OCI-LY3 (cell line): ENCODE data around the gene PPDPF.
A peak's percentile ranks its signal among the peaks of the same experiment; 100 is the strongest.

ENCODE experiments used
- H2AFZ ChIP-seq: fragments of 200-600, 300-600 bp; shearing (Covaris generic); 2 replicates; pipeline ENCODE4 v1.6.0; 2014; ENCODE audit warnings: antibody characterized with exemption, low read depth, low read length
- H3K27ac ChIP-seq: fragments of 200-600, 300-600 bp; sonication (generic); 2 replicates; pipeline ENCODE4 v1.5.1; 2014; ENCODE audit warnings: mild to moderate bottlenecking, low read length, moderate library complexity, mixed read lengths
- H3K27me3 ChIP-seq: fragments of 200-600, 300-600 bp; sonication (generic); 2 replicates; pipeline ENCODE4 v1.6.1; 2014; ENCODE audit warnings: low read depth, low read length, mixed read lengths
- H3K36me3 ChIP-seq: fragments of 200-600, 300-600 bp; sonication (generic); replicated peaks from 2 replicates; pipeline ENCODE3; 2014; ENCODE audit warnings: low read depth, low read length, mixed read lengths
- H3K4me1 ChIP-seq: fragments of 300-600, 200-600 bp; sonication (generic); 2 replicates; pipeline ENCODE4 v1.6.1; 2014; ENCODE audit warnings: low read length, mixed read lengths
- H3K4me2 ChIP-seq: fragments of 200-600, 300-600 bp; sonication (generic); 2 replicates; pipeline ENCODE4 v1.6.1; 2014; ENCODE audit warnings: low read length, mixed read lengths
- H3K4me3 ChIP-seq: fragments of 300-600, 200-600 bp; sonication (generic); 2 replicates; pipeline ENCODE4 v1.5.1; 2014; ENCODE audit warnings: antibody characterized with exemption, mild to moderate bottlenecking, low read length, moderate library complexity
- H3K79me2 ChIP-seq: fragments of 300-600, 200-600 bp; shearing (Covaris generic); 2 replicates; pipeline ENCODE4 v1.6.1; 2014; ENCODE audit warnings: mild to moderate bottlenecking, low read length, mixed read lengths
- H3K9ac ChIP-seq: fragments of 300-600, 200-600 bp; shearing (Covaris generic); 2 replicates; pipeline ENCODE4 v1.6.0; 2014; ENCODE audit warnings: mild to moderate bottlenecking, low read length, moderate library complexity
- H3K9me3 ChIP-seq: fragments of 200-600, 300-600 bp; shearing (Covaris generic); 2 replicates; pipeline ENCODE4 v1.6.1; 2014; ENCODE audit warnings: low read length, mixed read lengths; ENCODE audit not compliant: insufficient read depth
- H4K20me1 ChIP-seq: fragments of 200-600, 300-600 bp; sonication (generic); 2 replicates; pipeline ENCODE4 v1.6.1; 2016; ENCODE audit warnings: low read length, mixed read lengths; ENCODE audit not compliant: insufficient read depth
- CTCF ChIP-seq: fragments of 200-600, 300-600 bp; sonication (generic); IDR thresholded peaks from 2 replicates; pipeline ENCODE4 v1.5.1; 2014; ENCODE audit warnings: antibody characterized with exemption, low read length, low read depth
- EZH2phosphoT487 ChIP-seq: fragments of 200-600 bp; shearing (Covaris generic); IDR thresholded peaks from 2 replicates; pipeline ENCODE4 v1.6.1; 2018; ENCODE audit warnings: antibody characterized with exemption, mixed run types, low read depth

The PPDPF gene

GRCh38 chr20:63537525-63538203 lies 17.1 kb downstream of the PPDPF start:
- peak overlapping the region; percentile 75 for H3K27ac ChIP-seq
- H3K9ac ChIP-seq: peak overlapping the region; percentile 81
- H3K27me3 ChIP-seq: no peaks in the 10 kb centered on the region
- H3K4me2 ChIP-seq: peak overlapping the region; percentile 90
- no peaks in the 10 kb centered on the region for H4K20me1 ChIP-seq
- H3K4me1 ChIP-seq: peaks cover 24% of the 10 kb centered on the region
- no peaks in the 10 kb centered on the region for H3K79me2 ChIP-seq
- H3K9me3 ChIP-seq: no peaks in the 10 kb centered on the region
- H3K4me3 ChIP-seq: peak overlapping the region; percentile 84
- no peaks in the 10 kb centered on the region for H3K36me3 ChIP-seq
- 0 out of 2 replicates have a peak overlapping the region, but pooled peaks have one; percentile 37 for H2AFZ ChIP-seq
- TF ChIP-seq EZH2phosphoT487 (no peak), CTCF (peak; percentile 81)

- H3K4me1 ChIP-seq: peaks cover 30% of the 10 kb centered on the region
These were observed 17.9 kb downstream of the PPDPF start for GRCh38 chr20:63538204-63539091.

GRCh38 chr20:63539092-63539430 lies 18.5 kb downstream of the PPDPF start:
- no peaks in the 10 kb centered on the region for H3K36me3 ChIP-seq
- no peak overlapping the region for H3K27ac ChIP-seq
- peaks cover 30% of the 10 kb centered on the region for H3K4me1 ChIP-seq
- TF ChIP-seq EZH2phosphoT487: no peak
- TF ChIP-seq CTCF: no peak
- no peaks in the 10 kb centered on the region for H3K9me3 ChIP-seq
- H2AFZ ChIP-seq: no peak overlapping the region
- H3K27me3 ChIP-seq: peaks cover 8% of the 10 kb centered on the region
- H3K4me2 ChIP-seq: 0 out of 2 replicates have a peak overlapping the region, but pooled peaks have one; percentile 76
- H3K79me2 ChIP-seq: no peaks in the 10 kb centered on the region
- H4K20me1 ChIP-seq: no peaks in the 10 kb centered on the region
- H3K9ac ChIP-seq: no peak overlapping the region
- no peak overlapping the region for H3K4me3 ChIP-seq

More at GRCh38 chr20:63538204-63539091, 17.9 kb downstream of the PPDPF start:
- Histone ChIP-seq H3K36me3 (no peaks in the 10 kb centered on the region), H3K9ac (peak overlapping the region; percentile 48), H2AFZ (peak overlapping the region; percentile 46), H3K27me3 (peaks cover 2% of the 10 kb centered on the region; the same call in 1 of the 2 replicates), H3K27ac (no peak overlapping the region), H3K4me3 (peak overlapping the region; percentile 84), H3K79me2 (no peaks in the 10 kb centered on the region), H3K9me3 (no peaks in the 10 kb centered on the region), H4K20me1 (no peaks in the 10 kb centered on the region), H3K4me2 (peak overlapping the region; percentile 76)
- TF ChIP-seq CTCF: no peak
- TF ChIP-seq EZH2phosphoT487: no peak
